Measurements from ENCODE around the gene ZNF33A. TPM values are rescaled to one million over a fixed set of nuclear protein-coding genes. Genes with fewer than 3 reads are reported as not detected.

Gene ZNF33A
- total and polyA plus RNA-seq, 2 of the 4 experiments (the other 2 are of a cell fraction) = 5.6 to 14.3 TPM

DNA sequence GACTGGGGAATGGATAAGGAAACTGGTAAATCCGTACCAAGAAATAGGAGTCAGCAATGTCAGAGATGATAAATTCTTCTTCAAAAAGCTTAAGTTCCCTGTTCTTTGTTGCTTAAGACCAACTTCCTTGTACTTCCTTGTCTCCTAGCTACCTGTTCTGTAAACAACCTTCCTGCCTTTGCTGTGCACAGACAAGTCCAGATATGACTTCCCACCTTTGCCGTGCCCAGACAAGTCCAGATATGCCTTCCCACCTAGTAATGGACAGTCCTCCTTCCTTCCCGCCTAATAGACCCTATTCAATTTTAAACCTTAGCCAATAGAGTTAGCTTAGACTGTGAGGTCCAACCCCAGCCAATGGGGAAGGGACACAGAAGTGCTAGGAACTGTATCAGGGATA lies 2.5 kb upstream of the ZNF33A start:
- no peak overlapping the region for H4K8ac ChIP-seq (ENCODE audit: low read depth in 2 of 2, low read length in 2 of 2)
- dilution Hi-C loops (cut with HindIII; ENCODE audit: low sequenced_read_pairs, unreplicated experiment) = no loop called here

More for the DNA sequence above, 2.5 kb upstream of the ZNF33A start:
- Histone ChIP-seq H3K23ac (ENCODE audit: low read depth, low read length) (no peak overlapping the region), H3K9me1 (ENCODE audit: insufficient read depth, low read length) (no peaks in the 10 kb centered on the region), H3K4me2 (ENCODE audit: low read depth, low read length) (no peak overlapping the region), H3K27me3 (ENCODE audit: control insufficient read depth, insufficient read depth, low read length) (no peaks in the 10 kb centered on the region), H3K4me1 (ENCODE audit: control insufficient read depth, insufficient read depth, low read length) (no peaks in the 10 kb centered on the region), H4K91ac (ENCODE audit: insufficient read depth, low read depth, low read length) (no peak overlapping the region), H2BK20ac (ENCODE audit: low read depth, low read length) (no peak overlapping the region), H3K14ac (replicated peaks; ENCODE audit: low read depth, low read length) (no peak overlapping the region), H2BK5ac (ENCODE audit: low read depth, low read length, poor library complexity, severe bottlenecking) (no peak overlapping the region), H2AFZ (replicated peaks; ENCODE audit: low read length, poor library complexity) (no peak overlapping the region), H4K20me1 (ENCODE audit: insufficient read depth, low read length) (no peaks in the 10 kb centered on the region), H3K79me1 (ENCODE audit: low read depth in 1 of 2, low read length in 2 of 2) (peaks cover 0 to 4% of the 10 kb centered on the region in 2 experiments; a peak in 1 of 4 replicates), H4K5ac (ENCODE audit: low read depth, low read length) (no peak overlapping the region), H2AK5ac (ENCODE audit: low read depth, low read length) (no peak overlapping the region), H3K18ac (ENCODE audit: low read depth, low read length) (no peak overlapping the region), H3K36me3 (ENCODE audit: control insufficient read depth, insufficient read depth, low read length) (no peaks in the 10 kb centered on the region), H3K4me3 (ENCODE audit: insufficient read depth, low read depth, low read length) (no peak overlapping the region), H3K9me3 (ENCODE audit: control insufficient read depth, insufficient read depth, low read length) (no peaks in the 10 kb centered on the region), H2AK9ac (replicated peaks; ENCODE audit: low read depth, low read length, poor library complexity) (no peak overlapping the region), H3K4ac (ENCODE audit: low read depth, low read length) (no peak overlapping the region), H2BK120ac (ENCODE audit: low read depth, low read length) (no peak overlapping the region), H2BK15ac (ENCODE audit: low read depth, low read length) (no peak overlapping the region), H3K27ac (ENCODE audit: insufficient read depth, low read length) (no peak overlapping the region), H3K56ac (ENCODE audit: extremely low read depth, insufficient read depth, low read length) (no peak overlapping the region), H3K9ac (ENCODE audit: low read depth, low read length) (no peak overlapping the region)
- intact Hi-C loops (cut with micrococcal nuclease) (no loop called here), in situ Hi-C loops (cut with MboI; ENCODE audit: low sequenced_read_pairs) (no loop called here)
- ATAC-seq (ENCODE audit: low read depth) = no peak
- TF ChIP-seq POLR2A (IDR thresholded peaks at IDR 0.05; ENCODE audit: low read depth, low read length) (no peak), CHD1 (IDR thresholded peaks at IDR 0.05; ENCODE audit: low read depth, low read length) (no peak), MAZ (IDR thresholded peaks at IDR 0.05; ENCODE audit: borderline replicate concordance, low read depth, low read length) (no peak), MXI1 (IDR thresholded peaks at IDR 0.05; ENCODE audit: borderline replicate concordance, low read depth, low read length) (no peak), RFX5 (IDR thresholded peaks at IDR 0.05; ENCODE audit: low read depth, low read length) (no peak), RAD21 (IDR thresholded peaks at IDR 0.05; ENCODE audit: low read length) (no peak), MAFK (IDR thresholded peaks at IDR 0.05; ENCODE audit: low read depth, low read length) (no peak), FOS (IDR thresholded peaks at IDR 0.05; ENCODE audit: low read depth, low read length) (no peak), CEBPB (IDR thresholded peaks at IDR 0.05; ENCODE audit: low read depth, low read length) (no peak), NFE2L2 (IDR thresholded peaks at IDR 0.05; ENCODE audit: low read depth, low read length) (no peak), RCOR1 (IDR thresholded peaks at IDR 0.05; ENCODE audit: insufficient replicate concordance, low read length) (no peak), BHLHE40 (IDR thresholded peaks at IDR 0.05; ENCODE audit: low read depth, low read length) (no peak)
- TF ChIP-seq, protein P1, sequence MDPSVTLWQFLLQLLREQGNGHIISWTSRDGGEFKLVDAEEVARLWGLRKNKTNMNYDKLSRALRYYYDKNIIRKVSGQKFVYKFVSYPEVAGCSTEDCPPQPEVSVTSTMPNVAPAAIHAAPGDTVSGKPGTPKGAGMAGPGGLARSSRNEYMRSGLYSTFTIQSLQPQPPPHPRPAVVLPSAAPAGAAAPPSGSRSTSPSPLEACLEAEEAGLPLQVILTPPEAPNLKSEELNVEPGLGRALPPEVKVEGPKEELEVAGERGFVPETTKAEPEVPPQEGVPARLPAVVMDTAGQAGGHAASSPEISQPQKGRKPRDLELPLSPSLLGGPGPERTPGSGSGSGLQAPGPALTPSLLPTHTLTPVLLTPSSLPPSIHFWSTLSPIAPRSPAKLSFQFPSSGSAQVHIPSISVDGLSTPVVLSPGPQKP (IDR thresholded peaks at IDR 0.05; ENCODE audit: borderline replicate concordance, low read depth, low read length) = no peak
- TF ChIP-seq, protein P2, sequence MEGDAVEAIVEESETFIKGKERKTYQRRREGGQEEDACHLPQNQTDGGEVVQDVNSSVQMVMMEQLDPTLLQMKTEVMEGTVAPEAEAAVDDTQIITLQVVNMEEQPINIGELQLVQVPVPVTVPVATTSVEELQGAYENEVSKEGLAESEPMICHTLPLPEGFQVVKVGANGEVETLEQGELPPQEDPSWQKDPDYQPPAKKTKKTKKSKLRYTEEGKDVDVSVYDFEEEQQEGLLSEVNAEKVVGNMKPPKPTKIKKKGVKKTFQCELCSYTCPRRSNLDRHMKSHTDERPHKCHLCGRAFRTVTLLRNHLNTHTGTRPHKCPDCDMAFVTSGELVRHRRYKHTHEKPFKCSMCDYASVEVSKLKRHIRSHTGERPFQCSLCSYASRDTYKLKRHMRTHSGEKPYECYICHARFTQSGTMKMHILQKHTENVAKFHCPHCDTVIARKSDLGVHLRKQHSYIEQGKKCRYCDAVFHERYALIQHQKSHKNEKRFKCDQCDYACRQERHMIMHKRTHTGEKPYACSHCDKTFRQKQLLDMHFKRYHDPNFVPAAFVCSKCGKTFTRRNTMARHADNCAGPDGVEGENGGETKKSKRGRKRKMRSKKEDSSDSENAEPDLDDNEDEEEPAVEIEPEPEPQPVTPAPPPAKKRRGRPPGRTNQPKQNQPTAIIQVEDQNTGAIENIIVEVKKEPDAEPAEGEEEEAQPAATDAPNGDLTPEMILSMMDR (conservative IDR thresholded peaks at IDR 0.05; ENCODE audit: low read depth, low read length) = no peak
- DNase-seq = no peak
- ChIA-PET POLR2A (ENCODE audit: unreplicated experiment) (no interaction called here), CTCF (no interaction called here)
- 80% methylated on average over 1 of the region's 3 CpGs; no CpG with 5 or more reads in 1 of the 2 experiments for WGBS, 2 experiments (ENCODE audit: extremely low coverage in 2 of 2, insufficient read length in 1 of 2)
- no TSS peak for BruUV-seq (replicated peaks)

All from IMR-90 (cell line).